ENCODE data around the gene MMP28.
A peak's percentile ranks its signal among the peaks of the same experiment; 100 is the strongest.

DNA sequence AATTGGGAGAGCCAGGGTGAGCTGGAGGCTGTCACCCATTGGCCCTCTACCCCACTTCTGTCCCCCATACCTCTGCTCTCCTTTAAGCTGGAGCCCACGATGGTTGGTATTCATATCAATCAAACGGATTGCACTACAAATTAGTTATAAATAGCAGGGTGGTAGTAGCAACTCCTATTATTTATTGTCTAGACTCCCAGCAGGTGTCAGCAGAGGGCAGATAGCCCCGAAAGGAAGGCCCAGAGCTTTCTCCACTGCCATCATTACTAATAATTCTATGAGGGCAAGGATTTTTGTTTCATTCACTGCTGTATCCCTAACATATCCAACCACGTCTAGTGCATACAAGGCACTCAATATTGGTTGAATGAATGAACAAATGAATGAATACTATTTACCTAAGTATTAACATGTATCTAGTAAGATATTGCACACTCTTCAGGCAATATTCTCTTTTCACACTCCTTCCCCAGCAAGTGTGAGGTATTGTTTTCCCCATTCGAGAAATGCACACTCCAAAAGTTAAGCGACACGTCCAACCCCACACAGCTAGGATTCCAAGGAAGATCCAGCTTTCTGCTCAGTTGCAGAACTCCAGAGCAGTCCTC, 28.4 kb downstream of the MMP28 start:
- TF ChIP-seq, protein P1, sequence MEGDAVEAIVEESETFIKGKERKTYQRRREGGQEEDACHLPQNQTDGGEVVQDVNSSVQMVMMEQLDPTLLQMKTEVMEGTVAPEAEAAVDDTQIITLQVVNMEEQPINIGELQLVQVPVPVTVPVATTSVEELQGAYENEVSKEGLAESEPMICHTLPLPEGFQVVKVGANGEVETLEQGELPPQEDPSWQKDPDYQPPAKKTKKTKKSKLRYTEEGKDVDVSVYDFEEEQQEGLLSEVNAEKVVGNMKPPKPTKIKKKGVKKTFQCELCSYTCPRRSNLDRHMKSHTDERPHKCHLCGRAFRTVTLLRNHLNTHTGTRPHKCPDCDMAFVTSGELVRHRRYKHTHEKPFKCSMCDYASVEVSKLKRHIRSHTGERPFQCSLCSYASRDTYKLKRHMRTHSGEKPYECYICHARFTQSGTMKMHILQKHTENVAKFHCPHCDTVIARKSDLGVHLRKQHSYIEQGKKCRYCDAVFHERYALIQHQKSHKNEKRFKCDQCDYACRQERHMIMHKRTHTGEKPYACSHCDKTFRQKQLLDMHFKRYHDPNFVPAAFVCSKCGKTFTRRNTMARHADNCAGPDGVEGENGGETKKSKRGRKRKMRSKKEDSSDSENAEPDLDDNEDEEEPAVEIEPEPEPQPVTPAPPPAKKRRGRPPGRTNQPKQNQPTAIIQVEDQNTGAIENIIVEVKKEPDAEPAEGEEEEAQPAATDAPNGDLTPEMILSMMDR (IDR thresholded peaks at IDR 0.05), result peak; percentile 56 to 67 (median 62)
- no peak for TF ChIP-seq POLR2A (IDR thresholded peaks at IDR 0.05)
